CD4-positive, alpha-beta memory T cell (primary cell): ENCODE measurements around the gene LMAN2L. TPM values are rescaled to one million over a fixed set of nuclear protein-coding genes. Genes with fewer than 3 reads are reported as not detected.

Experiments
- CTCF ChIA-PET: fragments of 350-600 bp; sonication (Branson Sonifier 250); formaldehyde crosslinking; loops from one replicate; lab custom pipeline; 2021; ENCODE audit warnings: inconsistent platforms; ENCODE audit not compliant: partially characterized antibody; lab: Charles Lee
- POLR2A ChIA-PET: fragments of 350-600 bp; sonication (Branson Sonifier 250); formaldehyde crosslinking; loops from one replicate; lab custom pipeline; 2021; ENCODE audit not compliant: partially characterized antibody; lab: Charles Lee
- DNase-seq, 5 donors: peaks; one replicate each; pipeline versions ENCODE4 v3.0.0 to v3.0.0-alpha.2; 2020 to 2022; ENCODE audit warnings: mixed read lengths in 1 of 5
- H3K27ac ChIP-seq: one replicate; pipeline ENCODE4 v1.7.0; 2013; ENCODE audit warnings: low read depth, low read length
- H3K27me3 ChIP-seq: 2 replicates; pipeline ENCODE4 v1.7.0; 2013; ENCODE audit warnings: mild to moderate bottlenecking, low read length, moderate library complexity; ENCODE audit not compliant: insufficient read depth
- H3K36me3 ChIP-seq: 2 replicates; pipeline ENCODE4 v1.7.0; 2013; ENCODE audit warnings: mild to moderate bottlenecking, low read length, moderate library complexity; ENCODE audit not compliant: insufficient read depth
- H3K4me1 ChIP-seq: 2 replicates; pipeline ENCODE4 v1.7.0; 2013; ENCODE audit warnings: mild to moderate bottlenecking, low read length, moderate library complexity; ENCODE audit not compliant: insufficient read depth
- H3K4me3 ChIP-seq, 2 donors: one replicate each; pipeline ENCODE4 v1.7.0; 2013; ENCODE audit warnings: low read length in 2 of 2, mild to moderate bottlenecking in 1 of 2
- H3K9me3 ChIP-seq, 2 donors: one replicate each; pipeline ENCODE4 v1.7.0; 2013; ENCODE audit warnings: low read length in 2 of 2, control low read depth in 1 of 2; ENCODE audit not compliant: control insufficient read depth in 1 of 2
- H3K27ac Mint-ChIP-seq, 7 donors: one replicate each; pipeline ENCODE4 v1.8.0; 2020 to 2021; ENCODE audit warnings: mixed read lengths in 7 of 7, mild to moderate bottlenecking in 6 of 7, inconsistent platforms in 3 of 7, moderate library complexity in 3 of 7
- H3K27me3 Mint-ChIP-seq, 2 donors: one replicate each; pipeline ENCODE4 v1.8.0; 2020 to 2021; ENCODE audit warnings: mixed read lengths in 2 of 2
- H3K36me3 Mint-ChIP-seq, 2 donors: one replicate each; pipeline ENCODE4 v1.8.0; 2020 to 2021; ENCODE audit warnings: mixed read lengths in 2 of 2, inconsistent platforms in 1 of 2, mild to moderate bottlenecking in 1 of 2
- H3K4me1 Mint-ChIP-seq, 4 donors: one replicate each; pipeline ENCODE4 v1.8.0; 2020 to 2021; ENCODE audit warnings: mixed read lengths in 4 of 4, mild to moderate bottlenecking in 1 of 4
- H3K4me3 Mint-ChIP-seq, 8 donors: one replicate each; pipeline ENCODE4 v1.8.0; 2020 to 2021; ENCODE audit warnings: mixed read lengths in 8 of 8, mild to moderate bottlenecking in 7 of 8, moderate library complexity in 6 of 8, inconsistent platforms in 3 of 8
- H3K9me3 Mint-ChIP-seq, 8 donors: one replicate each; pipeline ENCODE4 v1.8.0; 2020 to 2021; ENCODE audit warnings: mixed read lengths in 8 of 8, mild to moderate bottlenecking in 5 of 8, inconsistent platforms in 3 of 8, moderate library complexity in 1 of 8
- intact Hi-C: fragments of 100-400 bp; cut with micrococcal nuclease; formaldehyde crosslinking; loops from one replicate; pipeline ENCODE4 v1.15.1; 2023
- polyA plus RNA-seq, 2 donors: library from polyadenylated mRNA; unstranded; fragments of 300-500 nt; fragmentation: Illumina TruSeq; gene quantifications; one replicate each; pipeline ENCODE4 v1.2.3, GENCODE V29; 2021
- total RNA-seq, 2 experiments: library from RNA; stranded (reverse); gene quantifications; one replicate each; pipeline ENCODE4 v1.2.3, GENCODE V29; 2021

Gene LMAN2L
- total and polyA plus RNA-seq, 4 experiments from 2014 or later: 10.1 to 22.4 (median 17.0) TPM

- Histone ChIP-seq H3K36me3 (no peaks in the 10 kb centered on the region), H3K4me3 (no peak overlapping the region), H3K27me3 (no peaks in the 10 kb centered on the region), H3K9me3 (no peaks in the 10 kb centered on the region), H3K4me1 (no peaks in the 10 kb centered on the region), H3K27ac (no peak overlapping the region)
- intact Hi-C loops: no loop called here
- peak overlapping the region in 1 of 7 donors; percentile 10 for H3K27ac Mint-ChIP-seq
- peaks cover 0 to 7% (median 0%) of the 10 kb centered on the region in 4 donors for H3K4me1 Mint-ChIP-seq
- ChIA-PET CTCF (no interaction called here), POLR2A (no interaction called here)
- H3K36me3 Mint-ChIP-seq: peaks cover under 1 to 1% of the 10 kb centered on the region in 2 donors
- no peak overlapping the region for H3K4me3 Mint-ChIP-seq
- DNase-seq: no peak
- H3K9me3 Mint-ChIP-seq: peaks cover 0 to 2% (median 0%) of the 10 kb centered on the region in 8 donors
- no peaks in the 10 kb centered on the region for H3K27me3 Mint-ChIP-seq
These were observed 40.8 kb downstream of the LMAN2L start for GRCh38 chr2:96699021-96699420.

GRCh38 chr2:96698221-96698861, 41.5 kb downstream of the LMAN2L start:
- ChIA-PET CTCF (no interaction called here), POLR2A (no interaction called here)
- Histone ChIP-seq H3K9me3 (no peaks in the 10 kb centered on the region), H3K27me3 (no peaks in the 10 kb centered on the region), H3K4me3 (no peak overlapping the region), H3K36me3 (no peaks in the 10 kb centered on the region), H3K27ac (no peak overlapping the region), H3K4me1 (no peaks in the 10 kb centered on the region)
- intact Hi-C loops: no loop called here
- Mint-ChIP-seq H3K4me3 (no peak overlapping the region), H3K36me3 (no peaks in the 10 kb centered on the region), H3K27me3 (no peaks in the 10 kb centered on the region), H3K27ac (peak overlapping the region in 1 of 7 donors; percentile 42), H3K4me1 (peaks cover 0 to 7% (median 0%) of the 10 kb centered on the region in 4 donors), H3K9me3 (peaks cover 0 to 2% (median 0%) of the 10 kb centered on the region in 8 donors)
- DNase-seq: no peak

GRCh38 chr2:96697476-96697875, 42.4 kb downstream of the LMAN2L start:
- H3K27me3 Mint-ChIP-seq: no peaks in the 10 kb centered on the region
- Histone ChIP-seq H3K27ac (no peak overlapping the region), H3K27me3 (no peaks in the 10 kb centered on the region), H3K9me3 (no peaks in the 10 kb centered on the region), H3K36me3 (no peaks in the 10 kb centered on the region), H3K4me1 (no peaks in the 10 kb centered on the region), H3K4me3 (no peak overlapping the region)
- POLR2A ChIA-PET: no interaction called here
- DNase-seq: no peak
- H3K36me3 Mint-ChIP-seq: no peaks in the 10 kb centered on the region
- H3K27ac Mint-ChIP-seq: no peak overlapping the region
- H3K4me1 Mint-ChIP-seq: peaks cover 0 to 7% (median 0%) of the 10 kb centered on the region in 4 donors
- H3K9me3 Mint-ChIP-seq: peaks cover 0 to 2% (median 0%) of the 10 kb centered on the region in 8 donors
- no peak overlapping the region for H3K4me3 Mint-ChIP-seq
- CTCF ChIA-PET: no interaction called here
- intact Hi-C loops: no loop called here

GRCh38 chr2:96695602-96696001, 44.3 kb downstream of the LMAN2L start:
- Mint-ChIP-seq H3K4me3 (no peak overlapping the region), H3K9me3 (peaks cover 0 to 2% (median 0%) of the 10 kb centered on the region in 8 donors), H3K36me3 (no peaks in the 10 kb centered on the region), H3K4me1 (peaks cover 0 to 4% (median 0%) of the 10 kb centered on the region in 4 donors), H3K27me3 (no peaks in the 10 kb centered on the region), H3K27ac (no peak overlapping the region)
- Histone ChIP-seq H3K4me1 (no peaks in the 10 kb centered on the region), H3K27ac (no peak overlapping the region), H3K4me3 (no peak overlapping the region), H3K9me3 (no peaks in the 10 kb centered on the region), H3K36me3 (no peaks in the 10 kb centered on the region), H3K27me3 (no peaks in the 10 kb centered on the region)
- CTCF ChIA-PET: no interaction called here
- POLR2A ChIA-PET: no interaction called here
- intact Hi-C loops: no loop called here
- no peak for DNase-seq

- H3K27ac Mint-ChIP-seq: peak overlapping the region in 1 of 7 donors; percentile 18
- intact Hi-C loops: no loop called here
- ChIA-PET CTCF (no interaction called here), POLR2A (no interaction called here)
- H3K4me1 ChIP-seq: no peaks in the 10 kb centered on the region
- no peak overlapping the region for H3K4me3 Mint-ChIP-seq
- no peaks in the 10 kb centered on the region for H3K36me3 Mint-ChIP-seq
- no peak overlapping the region for H3K27ac ChIP-seq
- DNase-seq: no peak
- H3K4me3 ChIP-seq: no peak overlapping the region
- H3K4me1 Mint-ChIP-seq: no peaks in the 10 kb centered on the region
- H3K27me3 Mint-ChIP-seq: no peaks in the 10 kb centered on the region
- H3K36me3 ChIP-seq: no peaks in the 10 kb centered on the region
- H3K9me3 ChIP-seq: no peaks in the 10 kb centered on the region
- peaks cover 0 to 2% (median 0%) of the 10 kb centered on the region in 8 donors for H3K9me3 Mint-ChIP-seq
- no peaks in the 10 kb centered on the region for H3K27me3 ChIP-seq
These were observed 44.9 kb downstream of the LMAN2L start for GRCh38 chr2:96694816-96695455.

- Mint-ChIP-seq H3K4me3 (no peak overlapping the region), H3K27ac (peak overlapping the region in 1 of 7 donors; percentile 47), H3K36me3 (no peaks in the 10 kb centered on the region), H3K27me3 (no peaks in the 10 kb centered on the region), H3K9me3 (peaks cover 0 to 2% (median 0%) of the 10 kb centered on the region in 8 donors), H3K4me1 (no peaks in the 10 kb centered on the region)
- Histone ChIP-seq H3K4me3 (no peak overlapping the region), H3K9me3 (no peaks in the 10 kb centered on the region), H3K4me1 (no peaks in the 10 kb centered on the region), H3K27me3 (no peaks in the 10 kb centered on the region), H3K36me3 (no peaks in the 10 kb centered on the region), H3K27ac (no peak overlapping the region)
- no peak for DNase-seq
- CTCF ChIA-PET: no interaction called here
- intact Hi-C loops: no loop called here
- POLR2A ChIA-PET: no interaction called here
These were observed 45.6 kb downstream of the LMAN2L start for GRCh38 chr2:96694279-96694678.

- Histone ChIP-seq H3K27ac (no peak overlapping the region), H3K9me3 (no peaks in the 10 kb centered on the region), H3K4me1 (no peaks in the 10 kb centered on the region), H3K36me3 (no peaks in the 10 kb centered on the region), H3K27me3 (no peaks in the 10 kb centered on the region), H3K4me3 (no peak overlapping the region)
- no peak overlapping the region for H3K4me3 Mint-ChIP-seq
- no peaks in the 10 kb centered on the region for H3K4me1 Mint-ChIP-seq
- no peak for DNase-seq
- ChIA-PET POLR2A (no interaction called here), CTCF (no interaction called here)
- intact Hi-C loops: no loop called here
- no peaks in the 10 kb centered on the region for H3K27me3 Mint-ChIP-seq
- peaks cover 0 to 2% (median 0%) of the 10 kb centered on the region in 8 donors for H3K9me3 Mint-ChIP-seq
- H3K36me3 Mint-ChIP-seq: no peaks in the 10 kb centered on the region
- no peak overlapping the region for H3K27ac Mint-ChIP-seq
These were observed 46.3 kb downstream of the LMAN2L start for GRCh38 chr2:96693286-96694200.
